Prostate gland (tissue), 2 donors: ENCODE results near the gene TRIB2.

Experiments
- CTCF ChIP-seq, 4 experiments: fragments of 200-600 bp in 2 of 4; fragments of 450-650 bp in 2 of 4; sonication (generic) in 2 of 4; IDR thresholded peaks; 1 replicate in 3 of 4; 2 replicates in 1 of 4; pipeline ENCODE4 v1.5.1; 2016 to 2019; ENCODE audit warnings: antibody characterized with exemption in 4 of 4, mild to moderate bottlenecking in 2 of 4, moderate library complexity in 2 of 4
- POLR2A ChIP-seq: fragments of 450-650 bp; IDR thresholded peaks from one replicate; pipeline ENCODE4 v1.6.1; 2016; ENCODE audit warnings: antibody characterized with exemption, mild to moderate bottlenecking
- POLR2AphosphoS5 ChIP-seq: sonication (generic); formaldehyde crosslinking; IDR thresholded peaks from one replicate; pipeline ENCODE4 v1.6.1; 2017; ENCODE audit warnings: antibody characterized with exemption

GRCh38 chr2:12791906-12792305, 75.2 kb downstream of the TRIB2 start:
- no peak for TF ChIP-seq CTCF (IDR thresholded peaks at IDR 0.05)
- no peak for TF ChIP-seq POLR2AphosphoS5
- TF ChIP-seq POLR2A, result no peak
